Smooth muscle cell of the brain vasculature (primary cell): ENCODE results near the gene TRIML2.
"Not testable (repeated sequence)": the region's sequence is repeated elsewhere in the genome, so short reads cannot be mapped to it uniquely, and the experiment has no call there.

Experiments
- DNase-seq: peaks from one replicate; pipeline ENCODE4 v3.0.0-alpha.2; 2012; ENCODE audit warnings: low read depth, low spot score

TRIML2 gene

GRCh38 chr4:188107931-188108843 lies 1.2 kb downstream of the TRIML2 start:
- DNase-seq = no peak

- no peak for DNase-seq
These were observed 2.9 kb downstream of the TRIML2 start for GRCh38 chr4:188106454-188106853.

- DNase-seq = no peak
These were observed 16.6 kb downstream of the TRIML2 start for GRCh38 chr4:188092824-188093223.

GRCh38 chr4:188086858-188087257 lies 22.5 kb downstream of the TRIML2 start:
- no peak for DNase-seq

GRCh38 chr4:188082796-188083195 lies 26.6 kb downstream of the TRIML2 start:
- DNase-seq = no peak

- DNase-seq = no peak
These were observed 31.3 kb downstream of the TRIML2 start for GRCh38 chr4:188078116-188078515.

- DNase-seq = no peak
These were observed 33.2 kb downstream of the TRIML2 start for GRCh38 chr4:188076169-188076568.

GRCh38 chr4:188061083-188061482 lies 48.3 kb downstream of the TRIML2 start:
- DNase-seq = no peak

GRCh38 chr4:188053302-188053701 lies 56.1 kb downstream of the TRIML2 start:
- DNase-seq = no peak

GRCh38 chr4:188046657-188047056 lies 62.7 kb downstream of the TRIML2 start:
- DNase-seq = no peak

GRCh38 chr4:188045461-188045860 lies 63.9 kb downstream of the TRIML2 start:
- not testable (repeated sequence) for DNase-seq

GRCh38 chr4:188043154-188043553 lies 66.2 kb downstream of the TRIML2 start:
- no peak for DNase-seq

- DNase-seq = no peak
These were observed 67.2 kb downstream of the TRIML2 start for GRCh38 chr4:188042191-188042590.

- DNase-seq = no peak
These were observed 67.7 kb downstream of the TRIML2 start for GRCh38 chr4:188041721-188042120.
